HEK293T (cell line): ENCODE data around the gene GON4L.
"Not testable (repeated sequence)": the region's sequence is repeated elsewhere in the genome, so short reads cannot be mapped to it uniquely, and the experiment has no call there.

Source experiments
- CTCF ChIA-PET: fragments of 350-600 bp; formaldehyde crosslinking; extraction: SDS; loops from one replicate; lab custom pipeline; 2021; ENCODE audit warnings: antibody characterized with exemption, inconsistent platforms; lab: Yijun Ruan, JAX
- POLR2A ChIA-PET: fragments of 350-600 bp; formaldehyde crosslinking; extraction: SDS; loops from one replicate; lab custom pipeline; 2020; ENCODE audit warnings: antibody characterized with exemption, inconsistent platforms; lab: Yijun Ruan, JAX
- DNase-seq: peaks from one replicate; pipeline ENCODE4 v3.0.0; 2012; ENCODE audit warnings: mixed read lengths; ENCODE audit errors: extremely low spot score
- ARNT ChIP-seq: fragments of 450-650 bp; IDR thresholded peaks from 2 replicates; pipeline ENCODE4 v1.6.1; 2017; ENCODE audit warnings: mild to moderate bottlenecking
- BHLHE40 ChIP-seq: fragments of 450-650 bp; IDR thresholded peaks from 2 replicates; pipeline ENCODE4 v1.6.1; 2016; ENCODE audit warnings: mild to moderate bottlenecking, moderate library complexity, borderline replicate concordance
- CTBP1 ChIP-seq: fragments of 450-650 bp; IDR thresholded peaks from 2 replicates; pipeline ENCODE4 v1.6.1; 2016; ENCODE audit warnings: borderline replicate concordance
- ELF4 ChIP-seq: fragments of 450-650 bp; IDR thresholded peaks from 2 replicates; pipeline ENCODE4 v1.6.1; 2017; ENCODE audit warnings: antibody characterized with exemption
- FOXA1 ChIP-seq: fragments of 450-650 bp; IDR thresholded peaks from 2 replicates; pipeline ENCODE4 v1.6.1; 2016; ENCODE audit warnings: mild to moderate bottlenecking
- FOXK2 ChIP-seq: fragments of 450-650 bp; IDR thresholded peaks from 2 replicates; pipeline ENCODE4 v1.6.1; 2016; ENCODE audit warnings: mild to moderate bottlenecking
- FOXM1 ChIP-seq: fragments of 450-650 bp; IDR thresholded peaks from 2 replicates; pipeline ENCODE4 v1.6.1; 2017; ENCODE audit warnings: mild to moderate bottlenecking, borderline replicate concordance
- HDGF ChIP-seq: fragments of 450-650 bp; IDR thresholded peaks from 2 replicates; pipeline ENCODE4 v1.6.1; 2017; ENCODE audit warnings: antibody characterized with exemption, borderline replicate concordance
- L3MBTL2 ChIP-seq: fragments of 450-650 bp; conservative IDR thresholded peaks from 2 replicates; pipeline ENCODE4 v1.6.1; 2016; ENCODE audit warnings: mild to moderate bottlenecking
- LEF1 ChIP-seq: fragments of 450-650 bp; IDR thresholded peaks from 2 replicates; pipeline ENCODE4 v1.6.1; 2017; ENCODE audit warnings: mild to moderate bottlenecking, borderline replicate concordance
- NFRKB ChIP-seq: fragments of 450-650 bp; IDR thresholded peaks from 2 replicates; pipeline ENCODE4 v1.6.1; 2016; ENCODE audit warnings: mild to moderate bottlenecking, moderate library complexity
- SP1 ChIP-seq: fragments of 450-650 bp; IDR thresholded peaks from 2 replicates; pipeline ENCODE4 v1.6.1; 2017
- SUZ12 ChIP-seq: fragments of 450-650 bp; IDR thresholded peaks from 2 replicates; pipeline ENCODE4 v1.6.1; 2016; ENCODE audit warnings: mild to moderate bottlenecking
- TARDBP ChIP-seq: fragments of 450-650 bp; IDR thresholded peaks from 2 replicates; pipeline ENCODE4 v1.6.1; 2016
- ZNF384 ChIP-seq: fragments of 450-650 bp; IDR thresholded peaks from 2 replicates; pipeline ENCODE4 v1.6.1; 2016
- TF ChIP-seq, protein P1 (sequence below): fragments of 450-650 bp; IDR thresholded peaks from 2 replicates; pipeline ENCODE4 v1.6.1; 2016

The GON4L gene

DNA sequence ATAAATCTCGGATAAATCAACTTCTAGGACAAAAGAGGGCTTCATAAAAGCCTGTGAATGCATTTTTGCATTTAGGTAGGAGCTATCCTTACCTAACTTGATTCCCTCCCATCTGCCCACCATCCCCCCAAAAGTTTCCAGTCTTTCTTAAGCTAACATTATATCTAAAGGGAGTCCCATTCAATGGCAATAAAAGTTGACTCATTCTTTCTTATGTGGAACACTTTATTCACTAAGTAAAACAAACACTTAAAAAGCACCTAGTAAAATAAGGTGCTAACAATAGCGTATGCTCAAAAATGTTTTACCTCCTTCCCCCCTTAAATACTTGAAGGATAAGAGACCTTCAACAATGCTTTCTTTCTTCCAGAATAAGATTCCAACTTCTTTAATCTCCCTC is 83.8 kb downstream of the GON4L start:
- POLR2A ChIA-PET: no interaction called here
- TF ChIP-seq FOXK2 (no peak), FOXA1 (no peak), ELF4 (no peak), FOXM1 (no peak), L3MBTL2 (no peak), ZNF384 (no peak), TARDBP (no peak), CTBP1 (no peak), BHLHE40 (no peak), SUZ12 (no peak), SP1 (no peak), LEF1 (no peak), NFRKB (no peak), ARNT (no peak), HDGF (no peak)
- TF ChIP-seq, protein P1, sequence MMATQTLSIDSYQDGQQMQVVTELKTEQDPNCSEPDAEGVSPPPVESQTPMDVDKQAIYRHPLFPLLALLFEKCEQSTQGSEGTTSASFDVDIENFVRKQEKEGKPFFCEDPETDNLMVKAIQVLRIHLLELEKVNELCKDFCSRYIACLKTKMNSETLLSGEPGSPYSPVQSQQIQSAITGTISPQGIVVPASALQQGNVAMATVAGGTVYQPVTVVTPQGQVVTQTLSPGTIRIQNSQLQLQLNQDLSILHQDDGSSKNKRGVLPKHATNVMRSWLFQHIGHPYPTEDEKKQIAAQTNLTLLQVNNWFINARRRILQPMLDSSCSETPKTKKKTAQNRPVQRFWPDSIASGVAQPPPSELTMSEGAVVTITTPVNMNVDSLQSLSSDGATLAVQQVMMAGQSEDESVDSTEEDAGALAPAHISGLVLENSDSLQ: no peak
- CTCF ChIA-PET: no interaction called here
- DNase-seq: no peak

GRCh38 chr1:155769257-155769656 is 87.8 kb downstream of the GON4L start:
- ChIA-PET CTCF (no interaction called here), POLR2A (no interaction called here)
- no peak for DNase-seq
- no peak for TF ChIP-seq ARNT
- no peak for TF ChIP-seq TARDBP

- CTCF ChIA-PET, DNase-seq, POLR2A ChIA-PET: not testable (repeated sequence)
These were observed 89.5 kb downstream of the GON4L start for GRCh38 chr1:155767399-155767989.

DNA sequence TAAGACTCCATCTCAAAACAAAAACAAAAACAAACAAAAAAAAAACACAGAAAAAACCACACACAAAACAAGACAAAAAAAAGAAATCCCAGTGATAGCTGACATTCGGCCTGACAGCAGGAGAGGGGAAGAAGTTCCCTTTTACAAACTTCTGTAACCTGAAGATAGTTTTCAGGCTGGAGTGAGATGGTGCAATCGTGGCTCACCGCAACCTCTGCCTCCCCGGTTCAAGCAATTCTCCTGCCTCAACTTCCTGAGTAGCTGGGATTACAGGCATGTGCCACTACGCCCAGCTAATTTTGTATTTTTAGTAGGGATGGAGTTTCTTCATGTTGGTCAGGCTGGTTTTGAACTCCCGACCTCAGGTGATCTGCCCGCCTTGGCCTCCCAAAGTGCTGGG is 93.0 kb downstream of the GON4L start:
- DNase-seq, CTCF ChIA-PET, POLR2A ChIA-PET: not testable (repeated sequence)

DNA sequence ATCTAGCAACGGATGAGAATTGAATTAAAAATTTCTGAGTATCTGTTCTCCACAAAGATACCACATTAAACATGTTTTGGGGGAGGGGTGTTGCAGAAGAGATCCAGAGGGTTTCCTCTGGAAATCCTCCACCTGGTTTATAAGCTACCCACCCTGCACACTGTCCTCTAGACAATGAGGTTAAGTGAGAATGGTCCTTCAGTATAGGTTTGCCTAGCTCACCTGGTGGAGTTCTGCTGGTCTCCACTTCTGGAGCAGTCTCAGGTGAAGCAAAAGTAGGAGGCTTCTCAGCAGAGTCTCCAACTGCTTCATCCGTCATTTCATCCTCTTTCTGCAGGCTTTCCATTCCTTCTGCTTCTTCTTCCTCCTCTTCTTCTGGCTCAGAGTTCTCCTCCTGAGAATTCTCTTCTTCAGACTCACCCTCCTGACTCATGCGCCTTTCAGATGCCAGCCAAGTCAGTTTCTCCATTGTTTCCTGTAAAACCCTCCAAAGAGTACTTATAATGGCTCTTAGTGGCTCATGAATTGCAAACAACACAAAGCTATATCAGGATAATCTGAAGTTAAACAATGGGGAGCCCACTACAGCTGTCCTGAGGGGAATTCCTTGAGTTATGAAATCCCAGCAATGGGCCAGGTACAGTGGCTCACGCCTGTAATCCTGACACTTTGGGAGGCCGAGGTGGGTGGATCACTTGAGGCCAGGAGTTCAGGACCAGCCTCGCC is 93.8 kb downstream of the GON4L start:
- CTCF ChIA-PET, DNase-seq, POLR2A ChIA-PET: not testable (repeated sequence)

DNA sequence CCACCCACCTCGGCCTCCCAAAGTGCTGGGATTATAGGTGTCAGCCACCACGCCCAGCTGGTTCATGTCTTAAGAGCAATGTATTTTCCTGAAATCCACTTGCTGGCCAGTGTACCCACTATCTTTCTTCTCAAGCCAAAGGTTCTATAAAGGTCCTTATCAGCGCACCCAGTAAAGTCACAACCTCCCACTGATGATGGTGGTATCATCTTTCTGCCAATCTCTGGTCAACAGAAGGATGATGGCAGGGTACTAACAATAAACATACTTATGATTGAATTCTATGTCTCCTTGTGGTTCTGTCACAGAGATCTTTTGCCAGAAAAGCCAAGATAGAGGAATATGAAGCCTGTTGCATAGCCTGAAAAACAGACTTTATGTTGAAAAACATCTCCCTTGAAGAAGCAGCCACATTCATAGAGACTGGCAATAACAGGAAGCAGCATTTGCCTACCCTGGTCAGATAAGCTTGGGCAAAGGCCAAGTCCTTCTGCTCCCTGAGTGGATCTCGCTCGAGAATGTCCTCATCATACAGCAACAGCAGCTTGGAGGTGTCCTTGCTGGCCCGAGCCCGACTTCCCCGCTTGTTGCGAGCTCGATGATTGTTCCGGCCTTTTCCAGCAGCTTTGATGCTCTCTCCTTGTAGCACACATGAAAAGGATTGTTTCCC is 95.1 kb downstream of the GON4L start:
- ChIA-PET POLR2A (no interaction called here), CTCF (no interaction called here)
- TF ChIP-seq NFRKB (no peak), ARNT (no peak), SUZ12 (no peak), BHLHE40 (no peak), TARDBP (no peak), FOXA1 (no peak)
- DNase-seq: no peak

DNA sequence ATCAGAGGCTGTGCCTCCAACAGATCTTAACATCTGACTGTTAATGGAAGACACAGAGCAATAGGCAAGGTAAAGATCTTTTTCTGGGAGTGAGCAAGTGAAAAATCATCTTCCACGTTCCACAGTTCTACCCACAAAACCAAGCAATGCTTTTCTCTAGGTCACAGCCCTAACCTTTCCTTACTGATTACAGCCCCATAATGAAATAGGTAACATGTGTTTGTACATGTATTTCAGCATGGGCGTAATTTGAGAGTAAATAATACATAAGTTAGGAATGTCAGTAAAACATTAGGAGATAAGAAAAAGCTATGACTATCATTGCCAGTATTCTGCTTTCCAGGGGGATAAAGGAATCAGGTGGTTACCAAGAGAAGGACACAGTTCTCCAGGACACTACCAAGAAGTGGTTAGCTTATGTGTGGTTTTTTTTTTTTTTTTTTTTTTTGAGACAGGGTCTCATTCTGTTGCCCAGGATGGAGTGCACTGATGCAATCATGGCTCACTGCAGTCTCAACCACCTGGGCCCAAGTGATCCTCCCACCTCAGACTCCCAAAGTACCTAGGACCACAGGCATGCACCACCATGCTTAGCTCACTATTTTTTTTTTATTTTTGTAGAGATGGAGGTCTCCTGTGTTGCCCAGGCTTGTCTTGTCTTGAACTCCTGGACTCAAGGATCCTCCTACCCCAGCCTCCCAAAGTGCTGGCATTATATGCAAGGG is 96.1 kb downstream of the GON4L start:
- ChIA-PET CTCF (no interaction called here), POLR2A (interaction anchor here (0.6 kb wide), 1 partner anchor 25 kb away, joined by 3 read pairs; no protein-coding TSS in a partner anchor)
- TF ChIP-seq FOXM1 (no peak), SP1 (no peak), TARDBP (no peak), HDGF (no peak), CTBP1 (no peak), LEF1 (no peak), ZNF384 (no peak), FOXA1 (no peak)
- TF ChIP-seq, protein P1: no peak
- DNase-seq: no peak
